HEK293T (cell line): ENCODE data around the gene CLEC16A.

Experiments
- FOXA1 ChIP-seq: fragments of 450-650 bp; IDR thresholded peaks from 2 replicates; pipeline ENCODE4 v1.6.1; 2016; ENCODE audit warnings: mild to moderate bottlenecking
- FOXM1 ChIP-seq: fragments of 450-650 bp; IDR thresholded peaks from 2 replicates; pipeline ENCODE4 v1.6.1; 2017; ENCODE audit warnings: mild to moderate bottlenecking, borderline replicate concordance
- SP1 ChIP-seq: fragments of 450-650 bp; IDR thresholded peaks from 2 replicates; pipeline ENCODE4 v1.6.1; 2017
- SUZ12 ChIP-seq: fragments of 450-650 bp; IDR thresholded peaks from 2 replicates; pipeline ENCODE4 v1.6.1; 2016; ENCODE audit warnings: mild to moderate bottlenecking
- TARDBP ChIP-seq: fragments of 450-650 bp; IDR thresholded peaks from 2 replicates; pipeline ENCODE4 v1.6.1; 2016

DNA sequence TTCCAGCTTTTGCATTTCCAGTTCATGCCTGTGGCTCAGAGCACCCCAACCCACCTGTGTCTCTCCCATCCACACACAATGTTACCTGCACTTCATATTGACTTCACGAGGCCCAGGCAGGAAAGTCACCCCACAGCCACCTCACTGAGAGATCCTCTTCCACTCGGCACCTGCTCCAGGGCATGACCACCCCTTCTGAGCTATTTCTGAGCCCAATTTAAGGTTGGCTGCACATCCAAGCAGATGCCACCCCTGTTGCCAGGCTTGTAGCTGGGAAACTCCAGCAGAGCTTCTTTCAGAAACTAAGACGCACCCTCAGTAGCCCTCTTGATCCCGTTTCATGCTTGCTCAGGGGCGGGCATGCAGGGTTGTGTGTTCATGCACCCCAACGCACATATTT is 223.2 kb downstream of the CLEC16A start:
- TF ChIP-seq SUZ12 (no peak), SP1 (no peak), FOXM1 (no peak), TARDBP (no peak), FOXA1 (no peak)
